ENCODE data around the gene SLC17A7.
A peak's percentile ranks its signal among the peaks of the same experiment; 100 is the strongest.

Gene SLC17A7

DNA sequence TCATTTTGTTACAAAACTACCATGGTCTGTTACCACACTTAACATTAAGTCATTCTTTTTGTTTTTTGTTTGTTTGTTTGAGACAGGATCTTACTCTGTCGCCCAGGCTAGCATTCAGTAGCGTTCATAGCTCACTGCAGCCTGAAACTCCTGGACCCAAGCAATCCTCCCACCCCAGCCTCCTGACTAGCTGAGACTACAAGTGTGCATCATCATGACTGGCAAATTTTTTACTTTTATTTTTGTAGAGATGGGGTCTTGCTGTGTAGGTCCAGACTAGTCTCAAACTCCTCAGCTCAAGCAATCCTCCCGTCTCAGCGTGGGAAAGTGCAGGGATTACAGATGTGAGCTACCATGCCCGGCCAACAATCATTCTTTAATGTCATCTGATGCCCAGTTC lies 15.0 kb upstream of the SLC17A7 start:
- TF ChIP-seq, protein P1, sequence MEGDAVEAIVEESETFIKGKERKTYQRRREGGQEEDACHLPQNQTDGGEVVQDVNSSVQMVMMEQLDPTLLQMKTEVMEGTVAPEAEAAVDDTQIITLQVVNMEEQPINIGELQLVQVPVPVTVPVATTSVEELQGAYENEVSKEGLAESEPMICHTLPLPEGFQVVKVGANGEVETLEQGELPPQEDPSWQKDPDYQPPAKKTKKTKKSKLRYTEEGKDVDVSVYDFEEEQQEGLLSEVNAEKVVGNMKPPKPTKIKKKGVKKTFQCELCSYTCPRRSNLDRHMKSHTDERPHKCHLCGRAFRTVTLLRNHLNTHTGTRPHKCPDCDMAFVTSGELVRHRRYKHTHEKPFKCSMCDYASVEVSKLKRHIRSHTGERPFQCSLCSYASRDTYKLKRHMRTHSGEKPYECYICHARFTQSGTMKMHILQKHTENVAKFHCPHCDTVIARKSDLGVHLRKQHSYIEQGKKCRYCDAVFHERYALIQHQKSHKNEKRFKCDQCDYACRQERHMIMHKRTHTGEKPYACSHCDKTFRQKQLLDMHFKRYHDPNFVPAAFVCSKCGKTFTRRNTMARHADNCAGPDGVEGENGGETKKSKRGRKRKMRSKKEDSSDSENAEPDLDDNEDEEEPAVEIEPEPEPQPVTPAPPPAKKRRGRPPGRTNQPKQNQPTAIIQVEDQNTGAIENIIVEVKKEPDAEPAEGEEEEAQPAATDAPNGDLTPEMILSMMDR (IDR thresholded peaks at IDR 0.05; ENCODE audit: low read depth, low read length), result no peak
- no peaks in the 10 kb centered on the region for H3K27me3 ChIP-seq
- no peak overlapping the region for H3K4me3 ChIP-seq (ENCODE audit: low read depth, low read length)
- DNase-seq, result no peak
- no peaks in the 10 kb centered on the region for H3K36me3 ChIP-seq
- no peaks in the 10 kb centered on the region for H3K9me3 ChIP-seq
- H3K4me1 ChIP-seq, result no peaks in the 10 kb centered on the region

DNA sequence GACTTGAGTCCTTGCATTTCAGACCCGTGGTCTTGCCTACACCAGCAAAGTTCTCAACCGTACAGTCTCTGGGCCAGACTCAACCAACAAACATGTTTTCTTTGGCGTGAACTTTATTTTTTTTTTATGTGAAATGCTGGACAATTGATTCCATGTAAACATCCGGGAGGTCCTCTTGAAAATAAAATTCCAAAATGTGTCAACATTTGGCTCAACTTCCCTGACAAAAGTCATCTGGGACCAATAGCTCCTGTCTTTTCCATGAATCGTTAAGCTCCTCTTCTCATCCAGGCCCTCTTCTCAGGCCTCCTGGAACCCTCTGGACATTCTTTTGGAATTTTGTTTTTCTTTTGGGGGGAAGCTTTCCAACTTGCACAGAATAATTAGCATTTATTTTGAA lies 14.4 kb upstream of the SLC17A7 start:
- Histone ChIP-seq H3K36me3 (no peaks in the 10 kb centered on the region), H3K27me3 (no peaks in the 10 kb centered on the region), H3K4me1 (no peaks in the 10 kb centered on the region), H3K4me3 (ENCODE audit: low read depth, low read length) (no peak overlapping the region), H3K9me3 (no peaks in the 10 kb centered on the region)
- TF ChIP-seq, protein P1 (IDR thresholded peaks at IDR 0.05; ENCODE audit: low read depth, low read length), result no peak
- no peak for DNase-seq

DNA sequence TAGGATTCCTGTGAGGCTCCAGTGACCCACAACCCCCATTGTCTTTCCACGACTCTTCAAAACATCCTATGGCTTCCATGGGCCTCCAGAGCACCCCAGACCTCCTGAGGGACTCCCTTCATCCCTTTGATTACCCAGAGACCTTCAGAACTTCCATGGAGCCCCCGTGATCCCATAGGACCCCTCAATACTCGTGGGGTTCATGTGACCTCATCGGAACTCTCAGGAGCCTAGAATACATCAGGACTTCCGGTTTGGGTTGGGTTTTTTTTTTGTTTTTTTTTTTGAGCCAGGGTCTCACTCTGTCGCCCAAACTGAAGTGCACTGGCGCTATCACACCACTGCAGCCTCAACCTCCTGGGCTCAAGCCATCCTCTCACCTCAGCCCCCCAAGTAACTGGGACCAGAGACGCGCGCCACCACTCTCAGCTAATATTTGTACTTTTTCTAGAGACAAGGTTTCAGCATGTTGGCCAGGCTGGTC lies 12.5 kb upstream of the SLC17A7 start:
- H3K4me3 ChIP-seq (ENCODE audit: low read depth, low read length), result peak overlapping the region; percentile 76
- TF ChIP-seq, protein P1 (IDR thresholded peaks at IDR 0.05; ENCODE audit: low read depth, low read length), result no peak
- no peaks in the 10 kb centered on the region for H3K4me1 ChIP-seq
- H3K9me3 ChIP-seq, result no peaks in the 10 kb centered on the region
- H3K36me3 ChIP-seq, result peaks cover 9% of the 10 kb centered on the region
- DNase-seq, result no peak
- no peaks in the 10 kb centered on the region for H3K27me3 ChIP-seq

DNA sequence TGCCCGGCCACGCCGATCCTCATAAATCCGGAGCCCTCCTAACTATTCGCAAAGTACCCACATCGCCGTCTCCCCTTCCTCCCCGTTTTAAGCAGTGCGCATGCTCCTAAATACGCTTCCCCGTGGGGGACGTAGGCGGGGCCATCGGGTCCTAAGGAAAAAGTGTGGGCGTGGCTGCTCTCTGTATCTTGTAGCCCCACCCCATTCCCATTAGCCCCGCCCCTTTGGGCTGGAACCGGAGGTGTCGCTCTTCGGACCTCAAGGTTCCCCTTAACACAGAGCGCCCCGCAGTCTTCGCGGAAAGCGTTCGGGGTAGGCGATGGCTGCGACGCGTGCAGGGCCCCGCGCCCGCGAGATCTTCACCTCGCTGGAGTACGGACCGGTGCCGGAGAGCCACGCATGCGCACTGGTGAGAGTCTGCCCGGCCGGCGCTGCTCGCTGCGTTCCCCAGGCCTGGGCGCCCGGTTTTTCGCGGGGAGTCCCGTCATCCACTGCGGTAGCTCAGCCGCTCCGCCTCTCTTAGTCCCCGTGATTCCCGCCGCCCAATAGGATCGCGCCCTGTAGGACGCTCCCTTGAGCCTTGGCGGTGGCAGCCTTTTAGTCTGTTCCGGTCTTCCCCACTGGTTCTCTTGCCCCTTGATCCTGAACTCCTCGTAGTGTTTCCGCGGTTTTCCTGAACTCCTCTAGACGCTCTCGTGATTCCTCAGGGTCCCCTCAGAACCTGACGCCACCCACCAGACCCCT lies 11.9 kb upstream of the SLC17A7 start, which contains the start of gene ALDH16A1:
TSS of gene ALDH16A1 (plus strand) at position 213 of the 744 bp plus-strand sequence. CDS start at position 320, 107 bp downstream.
- Histone ChIP-seq H3K36me3 (peaks cover 14% of the 10 kb centered on the region), H3K9me3 (no peaks in the 10 kb centered on the region), H3K27me3 (no peaks in the 10 kb centered on the region), H3K4me3 (ENCODE audit: low read depth, low read length) (peak within 1 kb of the TSS; percentile 76), H3K4me1 (no peaks in the 10 kb centered on the region)
- TF ChIP-seq, protein P1 (IDR thresholded peaks at IDR 0.05; ENCODE audit: low read depth, low read length), result no peak
- peak; percentile 99 for DNase-seq

DNA sequence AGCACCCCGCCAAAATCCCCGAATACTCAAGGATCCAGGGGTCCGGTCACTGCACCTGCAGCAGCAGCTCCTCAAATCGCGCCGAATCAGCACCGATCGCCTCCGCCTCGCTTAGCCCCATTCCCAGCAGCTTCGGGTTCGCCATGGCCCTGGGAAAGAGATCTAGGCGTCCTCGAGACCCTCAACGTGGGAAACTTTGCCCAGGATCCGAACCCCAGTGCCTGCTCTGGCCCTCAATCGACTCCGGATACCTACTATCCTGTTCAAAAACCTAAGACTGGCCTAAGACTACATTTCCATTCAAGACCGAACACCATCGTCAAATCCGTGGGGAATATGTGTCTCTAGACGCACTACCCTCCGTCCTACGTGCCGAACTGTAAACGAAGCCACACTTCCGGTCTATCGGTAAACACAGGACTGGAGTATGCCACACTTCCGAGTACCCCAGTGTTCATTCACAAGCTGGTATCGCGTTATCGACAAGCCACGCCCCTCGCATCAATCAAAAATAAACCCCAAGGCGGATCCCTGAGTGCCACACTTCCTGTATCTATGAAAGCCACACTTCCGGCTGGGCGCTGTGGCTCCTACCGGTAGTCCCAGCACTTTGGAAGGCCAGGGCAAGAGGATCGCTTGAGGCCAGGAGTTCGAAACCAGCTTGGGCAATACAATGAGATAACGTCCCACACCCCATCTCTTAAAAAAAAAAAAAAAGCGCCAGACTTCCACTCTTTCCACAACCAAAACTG lies 10.3 kb upstream of the SLC17A7 start, which contains the start of gene PIH1D1:
TSS of gene PIH1D1 (minus strand) at position 385 of the 752 bp plus-strand sequence. CDS start at position 145, 240 bp downstream.
- H3K9me3 ChIP-seq, result no peaks in the 10 kb centered on the region
- peak; percentile 97 for DNase-seq
- TF ChIP-seq, protein P1 (IDR thresholded peaks at IDR 0.05; ENCODE audit: low read depth, low read length), result peak; percentile 20; the same call in 1 of the 2 replicates
- H3K4me3 ChIP-seq (ENCODE audit: low read depth, low read length), result peak within 1 kb of the TSS; percentile 96
- peaks cover 27% of the 10 kb centered on the region for H3K36me3 ChIP-seq
- H3K27me3 ChIP-seq, result no peaks in the 10 kb centered on the region
- no peaks in the 10 kb centered on the region for H3K4me1 ChIP-seq

Measured in BE2C (cell line).